HEK293 (cell line): ENCODE results near the gene TREH.

Experiments used
- CTCF ChIP-seq: fragments of 450-650 bp; formaldehyde crosslinking; IDR thresholded peaks from 2 replicates; pipeline ENCODE4 v1.5.1; 2016; ENCODE audit warnings: missing biosample characterization, missing genetic modification characterization
- IKZF3 ChIP-seq: fragments of 450-650 bp; IDR thresholded peaks from 2 replicates; pipeline ENCODE4 v1.5.0; 2018; ENCODE audit warnings: missing biosample characterization, mild to moderate bottlenecking, missing genetic modification characterization, moderate library complexity
- KLF7 ChIP-seq: fragments of 450-650 bp; formaldehyde crosslinking; IDR thresholded peaks from 2 replicates; pipeline ENCODE4 v1.5.1; 2016; ENCODE audit warnings: missing biosample characterization, missing genetic modification characterization, borderline replicate concordance
- PRDM1 ChIP-seq: fragments of 450-650 bp; formaldehyde crosslinking; IDR thresholded peaks from 2 replicates; pipeline ENCODE4; 2016; ENCODE audit warnings: missing biosample characterization, missing genetic modification characterization
- ZBTB44 ChIP-seq: fragments of 450-650 bp; IDR thresholded peaks from 2 replicates; pipeline ENCODE4 v1.5.1; 2018; ENCODE audit warnings: missing biosample characterization, mild to moderate bottlenecking, missing genetic modification characterization
- ZNF133 ChIP-seq: fragments of 450-650 bp; formaldehyde crosslinking; IDR thresholded peaks from 2 replicates; pipeline ENCODE4 v1.5.1; 2016; ENCODE audit warnings: missing biosample characterization, missing genetic modification characterization
- ZNF214 ChIP-seq: fragments of 450-650 bp; formaldehyde crosslinking; IDR thresholded peaks from 2 replicates; pipeline ENCODE4 v1.5.1; 2017; ENCODE audit warnings: missing biosample characterization, mild to moderate bottlenecking, missing genetic modification characterization, borderline replicate concordance
- ZNF24 ChIP-seq: fragments of 450-650 bp; formaldehyde crosslinking; IDR thresholded peaks from 2 replicates; pipeline ENCODE4 v1.5.1; 2016; ENCODE audit warnings: missing biosample characterization, missing genetic modification characterization
- ZNF274 ChIP-seq, 2 experiments: fragments of 200-500 bp in 1 of 2; fragments of 450-650 bp in 1 of 2; sonication (Bioruptor generic) in 1 of 2; formaldehyde crosslinking in 1 of 2; IDR thresholded peaks; 2 replicates each; pipeline versions ENCODE4 v1.5.1 to v1.6.1; 2014 to 2016; ENCODE audit warnings: borderline replicate concordance in 1 of 2, inconsistent platforms in 1 of 2, low read length in 1 of 2, missing biosample characterization in 1 of 2, missing genetic modification characterization in 1 of 2
- ZNF548 ChIP-seq: fragments of 450-650 bp; formaldehyde crosslinking; IDR thresholded peaks from 2 replicates; pipeline ENCODE4 v1.5.1; 2016; ENCODE audit warnings: missing biosample characterization, missing genetic modification characterization
- ZNF707 ChIP-seq: fragments of 450-650 bp; formaldehyde crosslinking; IDR thresholded peaks from 2 replicates; pipeline ENCODE4 v1.5.1; 2016; ENCODE audit warnings: missing biosample characterization, missing genetic modification characterization
- TF ChIP-seq, protein P1 (sequence below): fragments of 450-650 bp; formaldehyde crosslinking; IDR thresholded peaks from 2 replicates; pipeline ENCODE4 v1.5.1; 2016; ENCODE audit warnings: missing biosample characterization, missing genetic modification characterization

GRCh38 chr11:118659314-118659952, 20.0 kb downstream of the TREH start:
- TF ChIP-seq, protein P1, sequence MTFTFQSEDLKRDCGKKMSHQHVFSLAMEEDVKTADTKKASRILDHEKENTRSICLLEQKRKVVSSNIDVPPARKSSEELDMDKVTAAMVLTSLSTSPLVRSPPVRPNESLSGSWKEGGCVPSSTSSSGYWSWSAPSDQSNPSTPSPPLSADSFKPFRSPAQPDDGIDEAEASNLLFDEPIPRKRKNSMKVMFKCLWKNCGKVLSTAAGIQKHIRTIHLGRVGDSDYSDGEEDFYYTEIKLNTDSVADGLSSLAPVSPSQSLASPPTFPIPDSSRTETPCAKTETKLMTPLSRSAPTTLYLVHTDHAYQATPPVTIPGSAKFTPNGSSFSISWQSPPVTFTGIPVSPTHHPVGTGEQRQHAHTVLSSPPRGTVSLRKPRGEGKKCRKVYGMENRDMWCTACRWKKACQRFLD (tag by site-specific recombination): no peak
- TF ChIP-seq ZNF548 (tag by site-specific recombination) (no peak), IKZF3 (tag by site-specific recombination) (peak; percentile 64), CTCF (peak; percentile 82), ZNF133 (tag by site-specific recombination) (no peak), ZNF214 (tag by site-specific recombination) (no peak), ZNF24 (no peak), PRDM1 (no peak), ZNF274 (IDR thresholded peaks at IDR 0.05; ENCODE audit: low read length) (no peak), ZNF274 (tag by site-specific recombination; IDR thresholded peaks at IDR 0.05; ENCODE audit: borderline replicate concordance) (no peak), ZNF707 (tag by site-specific recombination) (no peak), ZBTB44 (tag by site-specific recombination) (no peak), KLF7 (tag by site-specific recombination) (no peak)
